GM21529 (cell line): ENCODE results near the gene MSH3.
A peak's percentile ranks its signal among the peaks of the same experiment; 100 is the strongest.
"Not testable (repeated sequence)": the region's sequence is repeated elsewhere in the genome, so short reads cannot be mapped to it uniquely, and the experiment has no call there.

Experiments
- ATAC-seq: cut with Tn5 transposase; IDR thresholded peaks from one replicate; pipeline ENCODE4 v1.9.1; 2021; ENCODE audit not compliant: unreplicated experiment

MSH3 gene

DNA sequence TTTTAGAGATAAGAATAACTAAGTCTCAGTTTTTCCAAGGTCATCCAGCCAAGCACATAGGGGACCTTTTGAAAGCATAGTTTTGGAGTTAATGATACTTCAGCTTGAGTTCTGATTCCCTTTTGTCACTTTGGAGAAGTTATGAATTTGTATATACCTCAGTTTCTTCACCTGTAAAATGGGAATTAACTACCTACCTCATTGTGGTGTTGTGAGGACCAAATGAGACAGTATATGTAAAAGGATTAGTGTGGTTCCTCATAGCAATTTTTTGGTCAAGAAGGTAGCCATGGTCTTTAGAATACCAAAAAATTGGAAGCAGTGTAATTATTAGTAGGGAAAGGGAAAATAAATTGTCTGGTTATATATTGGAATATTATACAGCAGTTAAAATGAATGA, 98.0 kb downstream of the MSH3 start:
- ATAC-seq = no peak

DNA sequence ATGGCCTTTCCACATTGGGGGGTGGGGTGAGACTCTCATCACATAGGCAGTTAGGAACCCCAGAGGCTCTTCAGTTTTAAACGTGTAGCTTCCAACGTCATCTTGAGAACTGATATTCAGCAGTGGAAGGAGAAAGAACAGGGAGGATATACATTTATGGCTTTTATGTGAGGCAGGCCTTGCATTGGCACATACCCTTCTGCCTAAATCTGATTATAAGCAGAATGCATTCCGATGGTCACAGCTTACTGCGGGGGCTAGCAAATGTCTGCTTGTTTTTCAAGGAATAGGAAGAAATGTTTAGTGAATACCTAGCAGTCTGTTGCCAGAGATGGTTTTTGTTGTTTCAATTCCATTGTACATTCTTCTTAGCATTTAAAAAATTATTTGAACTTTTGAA, 99.3 kb downstream of the MSH3 start:
- no peak for ATAC-seq

DNA sequence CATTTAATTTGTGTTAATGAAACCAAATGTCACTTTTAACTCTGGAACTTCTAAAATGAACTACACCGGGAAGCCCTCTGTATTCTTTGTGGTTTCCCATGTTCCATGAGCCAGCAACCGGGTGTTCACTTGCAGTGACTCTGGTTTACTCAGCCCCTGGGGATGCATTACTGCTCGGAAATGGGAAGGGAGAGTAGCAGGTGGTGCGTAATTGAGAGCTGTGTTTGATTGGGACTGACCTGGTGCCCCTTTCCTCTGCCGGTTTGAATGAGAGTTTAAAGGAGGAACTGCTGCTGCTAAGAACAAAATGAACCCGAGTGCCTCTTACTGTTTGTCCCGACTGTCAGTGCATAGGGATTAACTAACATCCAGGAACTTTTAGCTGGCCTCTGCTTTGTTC, 100.4 kb downstream of the MSH3 start:
- peak; percentile 61 for ATAC-seq

DNA sequence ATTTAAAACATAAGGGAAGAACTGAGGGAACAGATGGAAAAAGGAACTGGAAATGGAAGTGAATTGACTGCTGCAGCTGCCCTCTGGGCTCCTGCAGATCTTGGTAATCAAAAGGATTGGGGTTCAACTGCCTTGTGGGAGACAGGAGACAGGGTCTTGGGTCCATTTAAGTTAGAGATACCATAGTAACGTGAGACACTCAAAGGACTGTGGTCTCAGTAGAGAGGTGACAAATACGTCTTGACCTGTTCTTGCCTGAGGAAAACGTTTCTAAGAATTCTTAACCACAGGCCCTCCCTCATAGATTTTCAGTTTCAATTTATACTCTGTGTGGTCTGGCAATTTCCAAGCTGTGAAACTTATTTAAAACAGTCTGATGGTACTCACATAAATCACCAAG, 101.2 kb downstream of the MSH3 start:
- peak; percentile 97 for ATAC-seq

DNA sequence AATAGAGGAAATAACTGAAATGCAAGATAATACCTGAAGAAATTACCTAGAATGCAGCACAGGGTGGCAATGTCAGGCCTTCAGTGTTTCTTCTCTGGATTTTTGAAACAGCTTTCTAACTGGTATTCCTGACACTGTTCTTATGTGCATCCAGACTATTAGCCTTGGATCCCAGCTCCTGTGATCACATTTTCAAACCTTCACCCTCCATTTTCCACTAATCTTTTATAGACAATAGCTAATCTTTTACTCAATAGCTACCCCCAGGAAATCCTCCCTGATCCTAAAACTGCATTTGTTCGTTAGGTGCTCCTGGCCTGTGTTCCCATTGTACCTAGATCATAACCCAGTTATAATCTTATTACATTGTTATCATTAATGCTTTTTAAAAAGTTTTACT, 101.8 kb downstream of the MSH3 start:
- ATAC-seq = no peak

DNA sequence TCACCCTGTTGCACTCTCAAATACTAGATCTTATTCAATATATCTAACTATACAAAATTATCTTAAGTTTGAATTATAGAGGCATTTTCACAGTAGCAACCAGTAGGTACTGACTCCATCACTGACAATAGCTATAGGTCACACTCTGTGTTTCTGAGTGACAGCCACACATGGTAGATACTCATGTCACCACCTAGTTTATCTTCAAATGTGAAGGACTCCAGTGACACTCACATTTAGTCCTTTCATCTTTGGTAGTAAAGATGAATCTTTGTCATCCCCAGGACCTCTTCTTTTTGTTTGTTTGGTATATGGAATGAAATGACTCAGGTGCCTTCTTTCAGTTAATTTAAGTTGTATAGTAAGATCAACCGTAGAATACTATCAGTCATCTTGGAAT, 102.8 kb downstream of the MSH3 start:
- ATAC-seq = no peak

DNA sequence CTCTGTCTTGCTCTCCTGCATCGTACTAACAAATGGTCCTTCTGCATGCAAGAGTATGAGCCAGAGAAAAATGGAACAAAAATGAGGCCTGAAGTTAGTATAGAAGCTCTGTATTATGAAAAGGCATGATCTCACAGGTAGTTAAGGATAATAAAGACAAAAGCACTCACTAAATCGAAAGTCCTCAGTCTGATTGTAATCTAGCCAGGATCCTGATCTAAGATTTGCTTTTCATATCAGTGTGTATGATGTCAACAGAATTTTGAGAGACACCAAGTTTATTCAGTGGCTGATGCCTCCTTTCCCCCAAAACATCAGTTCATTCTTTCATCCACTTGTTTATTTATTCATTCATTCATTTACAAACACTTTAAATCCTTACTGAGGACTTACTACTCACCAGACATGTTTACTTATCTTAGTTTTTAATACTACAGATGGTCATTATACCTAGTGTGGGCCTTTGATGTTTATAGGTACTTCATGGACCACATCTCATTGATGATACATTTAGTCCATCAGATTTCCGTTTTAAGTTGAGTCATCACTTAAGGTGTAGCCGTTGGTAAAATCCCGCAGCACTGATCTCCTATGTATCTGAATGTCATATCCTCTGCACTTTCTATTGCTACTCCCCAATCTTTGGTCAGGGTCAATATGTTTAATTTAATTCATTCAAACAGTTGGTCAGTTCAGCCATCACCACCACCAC, 105.6 kb downstream of the MSH3 start:
- no peak for ATAC-seq

DNA sequence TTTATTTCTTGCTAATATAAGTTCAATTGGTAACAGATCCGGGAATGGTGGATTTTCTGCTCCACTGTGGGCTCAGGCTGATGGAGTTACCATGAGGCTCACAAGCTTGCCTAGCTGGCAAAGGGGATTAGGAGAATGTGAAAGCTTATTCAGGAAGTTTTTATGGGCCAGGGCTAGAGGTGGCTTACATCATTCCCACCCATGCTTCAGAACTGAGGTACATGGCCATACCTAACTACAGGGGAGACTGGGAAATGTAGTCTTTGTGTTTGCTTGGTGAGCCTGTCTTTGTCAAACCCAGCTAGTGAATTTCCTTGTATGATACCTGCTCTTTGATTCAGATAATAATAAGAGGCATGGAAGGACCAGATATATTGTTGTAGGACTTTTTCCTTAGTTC, 106.2 kb downstream of the MSH3 start:
- ATAC-seq = no peak

DNA sequence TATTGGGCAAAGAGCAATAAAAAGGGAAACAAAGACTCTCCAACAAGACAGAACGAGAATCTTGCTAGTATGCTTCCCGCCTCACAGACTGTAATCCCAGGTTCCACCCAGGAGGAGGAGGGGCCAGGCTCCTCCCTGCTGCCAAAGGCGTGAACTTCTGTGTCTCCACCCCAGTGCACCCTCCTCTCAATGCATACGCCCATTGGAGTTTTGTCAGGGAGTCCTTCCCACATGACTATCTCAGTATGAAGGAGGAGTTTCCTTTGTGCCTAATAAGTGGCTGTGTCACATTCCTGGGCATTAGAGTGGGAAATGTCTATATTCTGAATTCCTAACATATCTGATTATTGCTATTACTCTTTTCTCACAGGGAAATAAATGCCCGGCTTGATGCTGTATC, 106.7 kb downstream of the MSH3 start:
- ATAC-seq = no peak

DNA sequence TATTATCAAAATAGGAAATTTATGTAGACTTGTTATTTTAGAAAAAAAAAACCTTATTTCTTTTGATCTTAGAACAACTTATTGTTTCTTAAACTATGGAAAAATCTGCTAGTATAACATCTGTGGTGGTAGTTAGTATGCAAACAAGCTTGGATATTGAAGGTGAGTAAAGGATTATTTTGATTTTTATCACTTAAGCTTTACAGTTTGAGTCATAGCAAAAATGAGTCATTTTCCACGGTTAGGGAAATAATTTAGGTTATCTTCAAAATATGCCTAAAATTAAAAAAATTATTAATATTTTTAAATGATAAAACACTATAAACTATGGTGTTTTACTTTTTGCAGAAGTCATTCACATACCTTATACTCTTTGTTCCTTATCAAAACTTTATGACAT, 107.5 kb downstream of the MSH3 start:
- ATAC-seq = no peak

DNA sequence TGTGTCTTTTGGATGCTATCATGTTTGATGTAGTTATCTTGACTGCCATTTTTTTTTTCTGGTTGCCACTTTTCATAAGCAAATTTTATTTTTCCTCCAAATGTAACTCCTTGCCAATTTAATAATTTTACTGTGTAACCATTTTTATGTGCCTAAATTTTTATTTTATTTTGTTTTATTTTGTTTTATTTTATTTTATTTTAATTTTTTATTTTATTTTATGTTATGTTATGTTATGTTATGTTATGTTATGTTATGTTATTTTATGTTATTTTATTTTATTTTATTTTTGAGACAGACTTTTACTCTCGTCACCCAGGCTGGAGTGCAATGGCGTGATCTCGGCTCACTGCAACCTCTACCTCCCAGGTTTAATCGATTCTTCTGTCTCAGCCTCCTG, 108.1 kb downstream of the MSH3 start:
- no peak for ATAC-seq

DNA sequence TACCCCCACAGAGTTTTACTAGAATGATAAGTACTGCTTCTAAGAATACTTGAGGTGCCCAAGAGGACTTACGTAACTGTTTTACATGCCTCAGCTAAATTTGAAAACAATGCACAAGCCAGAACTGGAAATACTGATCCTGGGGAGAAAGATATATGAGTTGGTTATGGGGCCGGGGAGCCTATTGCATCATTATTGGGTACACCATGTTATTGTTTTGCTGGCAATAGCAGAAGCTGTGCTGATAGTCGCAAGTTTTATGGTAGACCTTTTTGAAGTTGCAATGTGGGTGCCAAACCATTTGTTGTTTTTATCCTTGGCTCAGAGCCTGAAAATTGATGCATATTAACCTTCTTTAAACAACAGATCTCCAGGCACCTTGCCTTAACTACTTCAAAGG, 108.8 kb downstream of the MSH3 start:
- ATAC-seq = no peak

DNA sequence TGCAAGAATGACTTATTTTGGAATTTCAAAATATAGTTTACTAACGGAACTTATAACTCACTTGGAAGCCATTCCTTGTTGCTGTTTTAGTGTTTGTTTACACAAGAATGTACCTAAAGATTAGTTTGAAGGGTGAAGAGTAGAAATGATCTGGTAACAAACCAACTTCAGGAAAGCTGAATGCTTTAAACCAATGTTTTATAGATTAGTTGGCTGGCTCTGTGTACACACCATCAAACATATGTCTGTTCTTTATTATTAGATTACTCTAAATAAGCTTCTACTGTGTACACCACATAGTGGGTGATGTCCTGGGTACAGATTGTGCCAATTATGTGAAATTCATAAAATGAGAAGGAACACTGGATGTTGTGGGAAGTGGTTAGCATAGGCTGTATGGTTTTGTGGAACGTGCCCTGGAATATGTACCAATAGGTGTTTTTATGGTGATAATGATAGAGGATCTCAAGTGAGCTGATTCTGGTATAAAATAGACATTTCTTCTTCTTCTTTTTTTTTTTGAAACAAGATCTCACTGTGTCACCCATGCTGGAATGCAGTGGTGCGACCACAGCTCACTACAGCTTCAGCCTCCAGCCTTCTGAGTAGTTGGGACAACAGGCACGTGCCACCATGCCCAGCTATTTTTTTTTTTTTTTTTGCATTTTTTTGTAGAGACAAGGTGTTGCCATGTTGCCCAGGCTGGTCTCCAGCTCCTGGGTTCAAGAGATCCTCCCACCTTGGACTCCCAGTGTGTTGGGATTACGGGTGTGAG, 109.6 kb downstream of the MSH3 start:
- no peak for ATAC-seq

DNA sequence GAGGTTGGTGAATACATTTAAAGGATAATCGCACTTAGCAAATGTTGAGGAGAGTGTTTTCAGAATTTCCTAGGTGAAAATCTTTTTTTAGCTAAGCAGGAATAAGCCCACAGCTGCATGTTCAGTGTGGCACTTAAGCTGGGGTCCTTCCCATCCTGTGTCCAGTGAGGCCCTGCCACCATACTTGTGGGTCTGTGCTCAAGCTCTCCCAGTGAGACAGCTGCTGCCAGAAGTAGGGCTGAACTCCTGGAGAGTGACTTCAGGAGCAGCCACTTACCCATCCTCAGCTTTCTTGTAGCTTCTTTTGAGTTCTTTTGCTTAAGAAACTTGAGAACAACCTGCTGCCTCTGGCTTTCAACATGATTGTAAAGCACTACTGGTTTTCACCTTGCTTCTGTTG, 110.3 kb downstream of the MSH3 start:
- no peak for ATAC-seq

DNA sequence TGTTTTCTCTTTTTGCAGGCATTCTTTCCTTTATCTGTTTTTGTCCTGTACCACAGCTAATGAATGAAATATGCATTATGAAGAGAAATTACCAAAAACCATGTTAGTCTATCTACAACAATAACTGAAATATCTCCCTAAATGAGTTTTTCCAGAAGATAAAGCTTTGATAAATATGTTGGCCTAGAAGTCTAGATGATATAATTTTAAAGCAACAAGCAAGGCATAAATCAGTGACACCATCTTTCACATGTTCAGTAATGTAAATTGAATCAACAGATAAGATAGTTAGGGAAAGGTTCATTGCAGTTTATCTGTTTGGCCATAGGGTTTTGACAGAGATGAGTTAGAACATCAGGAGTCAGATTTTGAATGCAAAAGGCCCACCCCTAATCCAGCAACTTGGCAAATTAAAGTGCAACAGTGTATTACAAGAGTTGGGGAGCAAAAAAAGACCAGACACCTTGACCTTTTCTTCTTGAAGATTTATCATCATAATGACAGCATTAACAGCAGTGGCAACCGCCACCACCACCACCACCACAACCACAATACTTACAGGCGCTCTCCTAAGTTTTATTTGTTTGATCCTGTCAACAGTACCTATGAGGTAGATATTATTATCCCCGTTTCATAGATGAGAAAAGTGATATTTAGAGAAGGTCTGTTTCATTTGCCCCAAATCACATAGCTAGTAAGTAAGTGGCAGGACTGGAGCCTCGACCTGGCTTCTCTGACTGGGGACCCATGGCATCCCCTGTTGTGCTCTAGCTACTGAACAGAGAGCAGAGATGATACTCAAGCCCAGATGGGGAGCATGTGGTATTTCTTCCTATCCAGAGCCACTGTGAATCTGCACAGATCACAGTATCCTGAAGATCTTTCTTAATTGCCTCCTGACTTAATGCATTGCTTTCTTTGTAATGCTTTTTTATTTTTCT, 123.2 kb downstream of the MSH3 start:
- ATAC-seq = no peak

DNA sequence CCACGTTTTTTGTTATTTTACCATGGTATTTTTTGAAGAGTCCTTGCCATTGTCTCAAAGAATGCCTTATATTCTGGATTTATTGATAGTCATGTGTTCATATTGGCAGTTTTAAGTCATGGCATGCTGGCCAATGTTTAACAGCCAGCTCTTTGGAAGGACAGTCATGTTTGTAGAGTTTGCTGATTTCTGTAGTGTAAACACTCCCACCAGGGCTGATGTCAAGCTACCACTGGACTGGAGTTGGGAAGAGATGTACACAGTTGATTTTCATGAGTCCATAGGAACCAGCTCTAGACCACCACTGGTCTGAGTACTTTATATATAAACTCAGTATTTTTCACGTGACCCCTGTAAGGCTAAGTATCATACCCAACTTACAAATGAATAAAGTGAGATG, 125.6 kb downstream of the MSH3 start:
- no peak for ATAC-seq

DNA sequence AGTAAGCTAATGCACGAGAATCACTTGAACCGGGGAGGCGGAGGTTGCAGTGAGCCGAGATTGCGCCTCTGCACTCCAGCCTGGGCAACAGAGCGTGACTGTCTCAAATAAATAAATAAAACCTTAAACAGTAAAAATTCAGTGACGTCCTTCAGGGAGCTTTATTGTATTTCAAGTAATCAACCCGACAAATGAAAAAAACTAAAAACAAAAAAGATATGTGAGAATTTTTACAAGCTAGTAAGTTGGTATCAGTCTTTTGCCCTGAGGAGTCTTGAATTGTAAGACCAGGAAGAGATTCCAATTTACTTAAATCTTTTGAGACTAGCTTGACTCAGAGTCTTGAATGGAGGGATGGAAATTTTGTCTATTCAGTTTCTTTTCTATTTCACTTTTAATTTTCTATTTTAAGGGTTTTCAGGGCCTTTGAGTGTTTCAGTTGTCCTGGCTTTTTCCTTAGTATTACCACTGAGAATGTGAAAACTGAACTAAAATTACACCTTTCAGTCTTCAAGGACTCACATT, 126.4 kb downstream of the MSH3 start:
- no peak for ATAC-seq

DNA sequence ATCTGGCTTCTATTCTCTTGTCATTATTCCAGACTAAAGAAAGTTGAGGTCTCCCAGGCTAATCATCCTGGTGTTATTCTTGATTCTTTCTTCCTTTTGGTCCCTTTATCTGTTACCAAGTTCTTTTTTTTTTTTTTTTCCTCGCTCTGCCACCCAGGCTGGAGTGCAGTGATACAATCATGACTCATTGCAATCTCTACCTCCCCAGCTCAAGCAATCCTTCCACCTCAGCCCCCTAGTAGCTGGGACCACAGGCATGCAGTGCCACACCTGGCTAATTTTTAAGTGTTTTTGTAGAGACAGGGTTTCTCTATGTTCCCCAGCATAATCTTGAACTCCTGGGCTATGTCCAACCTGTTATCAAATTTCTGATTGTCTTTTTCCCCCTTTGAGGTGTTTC, 126.9 kb downstream of the MSH3 start:
- no peak for ATAC-seq

DNA sequence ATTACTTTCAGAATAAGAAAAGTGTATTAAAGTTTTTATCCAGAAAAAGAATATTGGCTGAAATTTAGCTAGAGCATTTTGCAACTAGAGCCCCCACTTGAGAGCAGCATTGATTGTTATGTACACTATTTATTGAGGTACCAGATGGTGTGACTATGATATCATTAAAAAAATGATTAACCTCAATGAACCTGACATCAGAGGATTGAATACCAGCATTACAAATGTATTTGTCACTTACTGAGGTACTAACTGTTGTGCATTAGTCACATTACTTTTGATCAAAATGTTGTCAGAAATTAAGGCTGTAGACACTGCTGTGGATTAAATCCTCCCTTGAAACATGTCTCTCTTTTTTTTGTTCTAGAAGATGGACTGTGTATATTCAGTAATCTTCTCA, 128.2 kb downstream of the MSH3 start:
- ATAC-seq = no peak

DNA sequence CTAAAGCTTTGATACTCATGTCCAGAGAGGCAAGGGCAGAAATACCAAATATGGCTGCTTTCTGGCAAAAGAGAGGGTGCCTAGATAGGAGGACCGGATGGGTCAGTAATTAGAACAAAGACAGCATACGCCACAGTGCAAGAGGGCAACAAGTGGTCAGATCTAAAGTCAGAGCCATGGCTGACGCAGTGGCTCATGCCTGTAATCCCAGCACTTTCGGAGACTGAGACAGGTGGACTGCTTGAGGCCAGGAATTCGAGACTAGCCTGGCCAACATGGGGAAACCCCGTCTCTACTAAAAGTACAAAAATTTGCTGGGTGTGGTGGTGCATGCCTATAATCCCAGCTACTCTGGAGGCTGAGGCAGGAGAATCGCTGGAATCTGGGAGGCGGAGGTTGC, 129.3 kb downstream of the MSH3 start:
- not testable (repeated sequence) for ATAC-seq

DNA sequence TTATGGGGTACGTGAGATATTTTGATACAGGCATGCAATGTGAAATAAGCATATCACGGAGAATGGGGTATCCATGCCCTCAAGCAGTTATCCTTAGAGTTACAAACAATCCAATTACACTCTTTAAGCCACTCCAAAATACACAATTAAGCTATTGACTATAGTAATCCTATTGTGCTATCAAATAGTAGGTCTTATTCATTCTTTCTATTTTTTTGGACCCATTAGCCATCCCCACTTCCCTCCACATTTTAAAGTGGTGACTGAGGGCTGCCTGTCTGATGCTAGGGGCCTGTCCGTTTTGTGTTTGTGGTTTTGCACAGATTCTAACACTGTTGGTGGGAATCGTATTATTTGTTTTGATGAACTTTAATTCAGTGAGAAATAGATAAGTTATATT, 130.0 kb downstream of the MSH3 start:
- no peak for ATAC-seq
